ENCODE measurements around the gene MLLT3.

- TF ChIP-seq POLR2AphosphoS5 (IDR thresholded peaks at IDR 0.05; ENCODE audit: low read depth, low read length) (no peak), REST (IDR thresholded peaks at IDR 0.05; ENCODE audit: insufficient read depth in 1 of 2, low read depth in 2 of 2, low read length in 2 of 2) (no peak), TAF1 (IDR thresholded peaks at IDR 0.05; ENCODE audit: borderline replicate concordance, insufficient read depth, low read length) (no peak)
Observed at GRCh38 chr9:20513126-20513913, 109.0 kb downstream of the MLLT3 start.

All from PFSK-1 (cell line).